Esophagus squamous epithelium (tissue), 4 donors: ENCODE results near the gene CACHD1.

Experiments
- POLR2A ChIP-seq, 4 donors: fragments of 450-650 bp; IDR thresholded peaks; one replicate each; pipeline ENCODE4 v1.6.1; 2017; ENCODE audit warnings: antibody characterized with exemption in 4 of 4, mild to moderate bottlenecking in 4 of 4, moderate library complexity in 3 of 4
- TF ChIP-seq, protein P1 (sequence below), 6 experiments: fragments of 450-650 bp in 4 of 6; fragments of 200-600 bp in 2 of 6; sonication (generic) in 2 of 6; IDR thresholded peaks; one replicate each; pipeline ENCODE4 v1.5.1; 2016 to 2019; ENCODE audit warnings: antibody characterized with exemption in 6 of 6, mild to moderate bottlenecking in 4 of 6, moderate library complexity in 4 of 6

DNA sequence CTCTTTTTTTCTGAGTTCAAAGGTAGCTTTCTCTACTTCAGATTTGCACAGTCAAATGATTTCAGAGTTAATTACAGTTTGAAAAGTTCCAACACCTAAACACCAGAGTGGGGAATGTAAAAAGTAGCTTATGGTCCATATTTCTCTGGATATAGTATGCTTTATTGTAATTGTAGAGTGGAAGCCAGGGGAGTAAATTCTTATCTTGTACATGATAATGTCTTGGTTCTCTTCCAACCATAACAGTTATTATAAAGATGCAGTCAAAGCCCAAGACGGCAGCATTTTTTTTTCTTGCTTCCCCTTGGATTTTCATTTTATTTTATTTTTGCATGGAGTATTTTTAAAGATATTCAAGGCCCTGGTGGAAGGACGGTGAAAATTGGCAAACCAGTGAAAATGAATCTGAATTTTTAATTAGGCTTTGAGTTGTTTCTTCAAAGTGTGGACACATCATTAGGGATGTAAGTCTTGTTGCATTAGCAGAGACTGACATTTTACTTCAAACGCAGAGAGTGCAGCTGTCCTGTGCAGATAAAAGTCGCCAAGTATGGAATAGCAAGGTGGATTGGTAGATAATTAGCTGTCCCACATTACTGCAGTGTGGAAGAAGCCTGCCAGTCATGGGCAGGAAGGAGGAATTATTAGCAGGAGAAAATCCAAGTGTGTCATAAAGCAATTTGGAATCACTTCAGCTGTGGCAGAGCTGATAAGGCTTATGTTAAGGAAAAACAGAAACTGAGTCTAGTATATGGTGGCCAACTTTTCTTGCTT, 11.3 kb downstream of the CACHD1 start:
- TF ChIP-seq, protein P1, sequence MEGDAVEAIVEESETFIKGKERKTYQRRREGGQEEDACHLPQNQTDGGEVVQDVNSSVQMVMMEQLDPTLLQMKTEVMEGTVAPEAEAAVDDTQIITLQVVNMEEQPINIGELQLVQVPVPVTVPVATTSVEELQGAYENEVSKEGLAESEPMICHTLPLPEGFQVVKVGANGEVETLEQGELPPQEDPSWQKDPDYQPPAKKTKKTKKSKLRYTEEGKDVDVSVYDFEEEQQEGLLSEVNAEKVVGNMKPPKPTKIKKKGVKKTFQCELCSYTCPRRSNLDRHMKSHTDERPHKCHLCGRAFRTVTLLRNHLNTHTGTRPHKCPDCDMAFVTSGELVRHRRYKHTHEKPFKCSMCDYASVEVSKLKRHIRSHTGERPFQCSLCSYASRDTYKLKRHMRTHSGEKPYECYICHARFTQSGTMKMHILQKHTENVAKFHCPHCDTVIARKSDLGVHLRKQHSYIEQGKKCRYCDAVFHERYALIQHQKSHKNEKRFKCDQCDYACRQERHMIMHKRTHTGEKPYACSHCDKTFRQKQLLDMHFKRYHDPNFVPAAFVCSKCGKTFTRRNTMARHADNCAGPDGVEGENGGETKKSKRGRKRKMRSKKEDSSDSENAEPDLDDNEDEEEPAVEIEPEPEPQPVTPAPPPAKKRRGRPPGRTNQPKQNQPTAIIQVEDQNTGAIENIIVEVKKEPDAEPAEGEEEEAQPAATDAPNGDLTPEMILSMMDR (IDR thresholded peaks at IDR 0.05), result no peak
- no peak for TF ChIP-seq POLR2A (IDR thresholded peaks at IDR 0.05)
